Activated CD8-positive, alpha-beta T cell treated with anti-CD3 and anti-CD28 coated beads, Interleukin-2, amount 10 ng/mL, durations not matched to agents 7 days and 5 days (primary cell): ENCODE measurements around the gene AKR1C4. TPM values are rescaled to one million over a fixed set of nuclear protein-coding genes. Genes with fewer than 3 reads are reported as not detected.

ENCODE experiments used
- total RNA-seq, 2 experiments: library from RNA; stranded (reverse); gene quantifications; one replicate each; pipeline ENCODE4 v1.2.3, GENCODE V29; 2021

Gene AKR1C4
- total RNA-seq, 2 experiments from 2014 or later, result not detected

Other genes starting within 250 kb of the AKR1C4 start
- under 1 TPM; 0.79 to 0.83 TPM for gene AKR1C1, start 233.4 kb upstream of the AKR1C4 start, total RNA-seq
- not detected for gene AKR1C2, start 193.0 kb upstream of the AKR1C4 start, total RNA-seq
- gene AKR1C3, start 102.4 kb upstream of the AKR1C4 start, total RNA-seq, result 1 to 10 TPM; 3.9 to 4.4 TPM
- under 1 TPM in 1 of 2 experiments, not detected in 1; 0.18 TPM for gene AKR1C8, start 11.7 kb upstream of the AKR1C4 start, total RNA-seq
- gene UCN3, start 168.1 kb downstream of the AKR1C4 start, total RNA-seq, result not detected
- not detected for gene TUBAL3, start 208.0 kb downstream of the AKR1C4 start, total RNA-seq
- 10 to 100 TPM; 29.9 to 38.6 TPM for gene NET1, start 215.7 kb downstream of the AKR1C4 start, total RNA-seq